Fibroblast of lung (primary cell): ENCODE data around the gene IL17RD. TPM values are rescaled to one million over a fixed set of nuclear protein-coding genes. Genes with fewer than 3 reads are reported as not detected.

ENCODE experiments used
- DNase-seq, 2 donors: peaks; one replicate each; pipeline versions ENCODE4 v3.0.0 to v3.0.0-alpha.2; 2010; ENCODE audit warnings: low read depth in 2 of 2
- H2AFZ ChIP-seq: 2 replicates; pipeline ENCODE4 v1.5.1; 2012; ENCODE audit warnings: low read length, control low read depth, inconsistent platforms
- H3K27ac ChIP-seq: 2 replicates; pipeline ENCODE4 v1.5.1; 2011; ENCODE audit warnings: low read length, control low read depth; ENCODE audit not compliant: insufficient read depth
- H3K27me3 ChIP-seq: 2 replicates; pipeline ENCODE4 v1.5.1; 2011; ENCODE audit warnings: mild to moderate bottlenecking, low read length; ENCODE audit not compliant: control insufficient read depth, insufficient read depth
- H3K36me3 ChIP-seq: 2 replicates; pipeline ENCODE4 v1.5.1; 2011; ENCODE audit warnings: low read length; ENCODE audit not compliant: control insufficient read depth, insufficient read depth
- H3K4me1 ChIP-seq: 2 replicates; pipeline ENCODE4 v1.5.1; 2011; ENCODE audit warnings: low read length; ENCODE audit not compliant: control insufficient read depth, insufficient read depth; ENCODE audit errors: extremely low read depth
- H3K4me2 ChIP-seq: 2 replicates; pipeline ENCODE4 v1.5.1; 2011; ENCODE audit warnings: low read length, control low read depth; ENCODE audit not compliant: insufficient read depth; ENCODE audit errors: extremely low read depth
- H3K4me3 ChIP-seq, 4 experiments: fragments of 200-600 bp in 1 of 4; sonication (generic) in 1 of 4; replicated peaks in 1 of 4; 2 replicates each; pipeline ENCODE4 v1.5.1; 2011 to 2016; ENCODE audit warnings: low read length in 4 of 4, low read depth in 3 of 4, mild to moderate bottlenecking in 3 of 4, control low read depth in 2 of 4, inconsistent platforms in 1 of 4, mixed read lengths in 1 of 4; ENCODE audit not compliant: insufficient read depth in 1 of 4; ENCODE audit errors: control extremely low read depth in 1 of 4
- H3K79me2 ChIP-seq: 2 replicates; pipeline ENCODE4 v1.5.1; 2012; ENCODE audit warnings: mild to moderate bottlenecking, low read length, inconsistent platforms; ENCODE audit not compliant: control insufficient read depth, insufficient read depth
- H3K9ac ChIP-seq: 2 replicates; pipeline ENCODE4 v1.5.1; 2011; ENCODE audit warnings: mild to moderate bottlenecking, low read length, control low read depth; ENCODE audit not compliant: insufficient read depth
- H3K9me3 ChIP-seq: 2 replicates; pipeline ENCODE4 v1.5.1; 2012; ENCODE audit warnings: low read depth, low read length; ENCODE audit not compliant: control insufficient read depth, insufficient read depth
- H4K20me1 ChIP-seq: 2 replicates; pipeline ENCODE4 v1.5.1; 2011; ENCODE audit warnings: low read length; ENCODE audit not compliant: control insufficient read depth, insufficient read depth; ENCODE audit errors: extremely low read depth
- CTCF ChIP-seq, 2 donors: IDR thresholded peaks in 1 of 2; conservative IDR thresholded peaks in 1 of 2; 1 replicate in 1 of 2; 2 replicates in 1 of 2; pipeline ENCODE4 v1.5.1; 2011 to 2012; ENCODE audit warnings: low read length in 2 of 2, control low read depth in 1 of 2, inconsistent platforms in 1 of 2, low read depth in 1 of 2, mild to moderate bottlenecking in 1 of 2
- EZH2 ChIP-seq: IDR thresholded peaks from 2 replicates; pipeline ENCODE4 v1.5.1; 2012; ENCODE audit warnings: low read length, control low read depth, mild to moderate bottlenecking; ENCODE audit errors: missing control alignments
- polyA plus RNA-seq, 2 donors: library from polyadenylated mRNA; depleted of rRNA in 1 of 2; stranded (reverse) in 1 of 2; unstranded in 1 of 2; fragments of >200 nt; gene quantifications; 2 replicates each; pipeline ENCODE4 v1.2.1, GENCODE V29; 2011 to 2012; ENCODE audit warnings: missing spikeins in 1 of 2
- total RNA-seq: library from RNA; depleted of rRNA; stranded (reverse); fragments of >200 nt; gene quantifications from 2 replicates; pipeline ENCODE4 v1.2.1, GENCODE V29; 2014

Gene IL17RD
- total and polyA plus RNA-seq, 2 donors (not counting 1 experiment from before 2014, with no cell fraction given) = 0.60 to 1.8 TPM

DNA sequence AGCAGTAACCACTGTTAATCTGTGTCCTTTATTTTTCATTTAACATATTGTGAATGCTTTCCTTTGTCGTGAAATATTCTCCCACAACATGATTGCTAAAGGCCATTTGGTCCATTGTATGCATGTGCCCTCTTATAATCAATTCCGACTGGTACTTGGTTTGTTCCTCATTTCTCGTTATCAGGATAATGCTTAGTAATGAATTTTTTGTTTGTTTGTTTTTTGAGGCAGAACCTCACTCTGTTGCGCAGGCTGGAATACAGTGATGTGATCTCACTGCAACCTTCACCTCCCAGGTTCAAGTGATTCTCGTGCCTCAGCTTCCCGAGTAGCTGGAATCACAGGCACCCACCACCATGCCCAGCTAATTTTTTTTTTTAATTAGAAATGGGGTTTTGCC is 82.7 kb downstream of the IL17RD start:
- DNase-seq = no peak
- no peaks in the 10 kb centered on the region for H3K36me3 ChIP-seq
- no peak overlapping the region for H3K4me3 ChIP-seq
- H2AFZ ChIP-seq = no peak overlapping the region
- no peaks in the 10 kb centered on the region for H3K9me3 ChIP-seq
- H3K79me2 ChIP-seq = no peaks in the 10 kb centered on the region
- no peak for TF ChIP-seq EZH2
- no peak for TF ChIP-seq CTCF (conservative IDR thresholded peaks at IDR 0.05 in 1 of 2, IDR thresholded peaks at IDR 0.05 in 1 of 2; ENCODE audit: low read depth in 1 of 2, low read length in 2 of 2)
- no peak overlapping the region for H3K4me2 ChIP-seq
- H3K4me1 ChIP-seq = no peaks in the 10 kb centered on the region
- H3K27me3 ChIP-seq = peaks cover 18% of the 10 kb centered on the region
- H3K9ac ChIP-seq = no peak overlapping the region
- no peaks in the 10 kb centered on the region for H4K20me1 ChIP-seq
- H3K27ac ChIP-seq = no peak overlapping the region

DNA sequence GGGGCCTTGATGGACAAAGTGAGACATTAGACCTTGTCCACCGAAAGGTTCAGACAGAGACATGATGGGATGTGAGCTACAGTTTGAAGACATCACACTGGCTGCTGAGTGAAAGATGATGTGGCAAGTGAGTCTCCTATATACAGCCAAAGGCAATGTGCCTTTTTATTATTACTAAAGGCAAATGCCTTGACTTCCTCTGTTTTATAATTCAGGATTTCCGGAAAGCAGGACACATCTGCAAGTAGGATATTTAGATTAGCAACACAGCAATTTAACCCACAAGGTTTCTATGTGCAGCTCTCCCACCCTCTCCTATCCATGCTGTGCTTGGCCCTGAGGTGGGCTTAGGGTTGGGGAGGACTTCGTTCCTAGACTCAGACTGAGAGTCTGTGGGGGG is 84.0 kb downstream of the IL17RD start:
- Histone ChIP-seq H3K4me2 (no peak overlapping the region), H3K4me1 (no peaks in the 10 kb centered on the region), H3K36me3 (no peaks in the 10 kb centered on the region), H3K27me3 (peaks cover 30% of the 10 kb centered on the region), H4K20me1 (no peaks in the 10 kb centered on the region), H3K79me2 (no peaks in the 10 kb centered on the region), H3K27ac (no peak overlapping the region), H3K9ac (no peak overlapping the region), H3K4me3 (no peak overlapping the region), H2AFZ (no peak overlapping the region), H3K9me3 (no peaks in the 10 kb centered on the region)
- DNase-seq = no peak
- TF ChIP-seq EZH2 (no peak), CTCF (conservative IDR thresholded peaks at IDR 0.05 in 1 of 2, IDR thresholded peaks at IDR 0.05 in 1 of 2; ENCODE audit: low read depth in 1 of 2, low read length in 2 of 2) (no peak)

DNA sequence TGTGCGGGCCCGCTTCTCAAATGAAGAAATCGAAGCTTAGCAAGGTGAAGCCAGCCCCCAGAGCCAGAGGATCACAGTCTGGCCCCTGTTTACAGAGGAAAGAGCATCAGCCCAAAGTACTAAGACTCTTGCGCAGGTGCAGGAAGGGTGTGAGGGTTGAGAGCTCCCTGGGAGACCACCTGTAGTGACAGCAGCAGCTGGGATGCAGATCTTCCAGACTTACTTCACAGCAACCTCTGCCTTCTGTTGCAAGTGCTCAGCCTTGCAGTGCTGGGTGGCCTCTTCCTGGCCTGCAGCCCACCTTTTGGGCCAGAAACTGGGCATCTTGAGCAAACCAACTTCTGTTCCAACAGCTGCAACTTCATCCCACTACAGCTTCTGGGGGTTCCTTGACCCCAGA is 85.0 kb downstream of the IL17RD start:
- Histone ChIP-seq H3K9me3 (no peaks in the 10 kb centered on the region), H3K9ac (no peak overlapping the region), H3K36me3 (no peaks in the 10 kb centered on the region), H3K27ac (no peak overlapping the region), H3K4me1 (no peaks in the 10 kb centered on the region), H2AFZ (no peak overlapping the region), H3K4me2 (no peak overlapping the region), H3K27me3 (peaks cover 30% of the 10 kb centered on the region), H4K20me1 (no peaks in the 10 kb centered on the region), H3K4me3 (no peak overlapping the region), H3K79me2 (no peaks in the 10 kb centered on the region)
- no peak for DNase-seq
- TF ChIP-seq EZH2 = no peak
- TF ChIP-seq CTCF (conservative IDR thresholded peaks at IDR 0.05 in 1 of 2, IDR thresholded peaks at IDR 0.05 in 1 of 2; ENCODE audit: low read depth in 1 of 2, low read length in 2 of 2) = no peak
